HG03045 (cell line): Measurements from ENCODE around the gene FBXO10.
"Not testable (repeated sequence)": the region's sequence is repeated elsewhere in the genome, so short reads cannot be mapped to it uniquely, and the experiment has no call there.

ENCODE experiments used
- ATAC-seq: cut with Tn5 transposase; IDR thresholded peaks from one replicate; pipeline ENCODE4 v1.9.1; 2021; ENCODE audit warnings: mild to moderate bottlenecking, moderate library complexity; ENCODE audit not compliant: unreplicated experiment

FBXO10 gene

DNA sequence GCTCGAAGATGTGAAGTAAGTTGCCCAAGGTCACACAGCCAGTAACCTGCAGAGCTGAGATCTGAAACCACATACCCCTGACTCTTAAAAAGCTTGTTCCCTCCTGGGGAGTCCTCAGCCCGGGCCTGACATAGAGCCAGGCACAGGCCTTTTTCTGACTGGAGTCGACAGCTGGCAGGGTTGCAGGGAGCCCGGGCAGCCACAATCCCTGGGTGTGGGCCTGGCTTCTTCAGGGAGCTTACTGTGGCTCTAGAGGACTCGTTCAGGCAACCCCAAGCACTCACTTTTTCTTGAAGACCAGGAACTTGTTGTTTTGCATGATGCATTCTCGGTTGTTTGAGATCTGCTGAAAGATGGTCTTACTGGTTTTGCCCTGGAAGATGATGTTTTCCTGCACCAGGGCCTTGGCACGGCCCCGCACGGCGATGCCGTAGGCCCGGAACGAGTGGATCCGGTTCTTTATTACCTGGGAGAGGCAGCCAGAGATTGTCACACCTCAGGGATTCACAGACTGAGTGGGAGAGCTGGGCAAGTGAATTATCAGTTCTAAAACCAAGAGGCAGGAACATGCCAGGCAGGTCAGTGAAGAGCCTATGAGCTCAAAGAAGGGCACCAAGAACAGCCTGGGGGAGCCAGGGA lies 60.4 kb downstream of the FBXO10 start:
- ATAC-seq = no peak

DNA sequence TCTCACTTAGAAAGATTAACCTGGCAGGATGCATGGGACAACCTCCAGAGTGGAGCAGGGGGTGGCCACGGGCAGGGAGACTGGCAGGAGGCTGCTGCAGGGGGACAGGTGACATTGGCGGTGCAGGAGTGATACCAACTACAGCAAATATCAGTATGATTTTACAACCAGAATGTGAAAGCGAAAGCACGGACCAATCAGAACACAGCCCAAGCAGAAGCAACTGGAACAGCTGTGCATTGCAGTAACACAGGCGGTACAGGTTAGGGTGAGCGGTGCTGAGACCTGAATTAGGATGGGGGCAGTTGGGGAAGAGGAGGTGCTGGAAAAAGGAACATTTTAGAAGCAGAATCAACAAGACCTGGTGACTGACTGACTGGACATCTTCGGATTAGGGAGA lies 61.2 kb downstream of the FBXO10 start:
- ATAC-seq = no peak

- not testable (repeated sequence) for ATAC-seq
Measured at GRCh38 chr9:37514415-37514814, 61.8 kb downstream of the FBXO10 start.

DNA sequence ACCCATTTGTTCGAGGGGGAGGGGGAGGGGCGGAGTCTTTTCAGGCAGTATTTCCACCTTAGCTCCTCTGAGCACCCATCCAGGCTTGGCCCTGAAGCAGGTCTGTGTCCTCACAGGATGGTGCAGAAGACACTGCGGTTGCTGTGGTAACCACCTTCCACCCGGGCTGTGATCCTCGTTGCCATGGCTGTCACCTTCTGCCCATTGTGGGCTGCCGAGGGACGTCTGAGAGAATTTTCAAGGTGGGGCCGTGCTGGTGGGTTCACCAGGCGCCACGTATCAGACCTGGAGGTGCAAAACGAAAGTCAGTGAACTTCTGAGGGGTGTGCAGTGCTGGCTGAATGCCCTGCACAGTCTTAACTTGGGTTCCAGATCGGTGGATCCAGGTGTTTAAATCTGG lies 63.7 kb downstream of the FBXO10 start:
- ATAC-seq = no peak

GRCh38 chr9:37511016-37512010 lies 64.9 kb downstream of the FBXO10 start:
- no peak for ATAC-seq

- not testable (repeated sequence) for ATAC-seq
Measured at GRCh38 chr9:37510053-37510452, 66.1 kb downstream of the FBXO10 start.

GRCh38 chr9:37509536-37509935 lies 66.6 kb downstream of the FBXO10 start:
- ATAC-seq = no peak

DNA sequence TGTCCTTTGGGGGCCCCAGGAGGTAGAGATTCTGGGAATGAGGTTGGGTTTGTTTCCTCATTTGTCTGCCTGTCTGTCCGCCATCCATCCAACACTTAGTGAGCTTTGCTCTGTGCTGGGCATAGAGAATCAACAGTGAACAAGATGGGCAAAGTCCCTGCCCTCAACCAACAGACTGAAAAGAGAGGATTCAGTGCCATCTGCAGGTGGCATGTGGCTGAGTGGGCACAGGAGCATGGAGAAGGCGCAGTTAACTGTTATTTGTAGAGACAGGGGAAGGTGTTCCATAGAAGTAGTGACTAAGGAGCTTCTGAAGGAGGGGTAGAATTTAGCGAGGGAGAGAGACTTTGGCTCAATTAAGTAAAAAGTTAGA lies 67.4 kb downstream of the FBXO10 start:
- no peak for ATAC-seq

DNA sequence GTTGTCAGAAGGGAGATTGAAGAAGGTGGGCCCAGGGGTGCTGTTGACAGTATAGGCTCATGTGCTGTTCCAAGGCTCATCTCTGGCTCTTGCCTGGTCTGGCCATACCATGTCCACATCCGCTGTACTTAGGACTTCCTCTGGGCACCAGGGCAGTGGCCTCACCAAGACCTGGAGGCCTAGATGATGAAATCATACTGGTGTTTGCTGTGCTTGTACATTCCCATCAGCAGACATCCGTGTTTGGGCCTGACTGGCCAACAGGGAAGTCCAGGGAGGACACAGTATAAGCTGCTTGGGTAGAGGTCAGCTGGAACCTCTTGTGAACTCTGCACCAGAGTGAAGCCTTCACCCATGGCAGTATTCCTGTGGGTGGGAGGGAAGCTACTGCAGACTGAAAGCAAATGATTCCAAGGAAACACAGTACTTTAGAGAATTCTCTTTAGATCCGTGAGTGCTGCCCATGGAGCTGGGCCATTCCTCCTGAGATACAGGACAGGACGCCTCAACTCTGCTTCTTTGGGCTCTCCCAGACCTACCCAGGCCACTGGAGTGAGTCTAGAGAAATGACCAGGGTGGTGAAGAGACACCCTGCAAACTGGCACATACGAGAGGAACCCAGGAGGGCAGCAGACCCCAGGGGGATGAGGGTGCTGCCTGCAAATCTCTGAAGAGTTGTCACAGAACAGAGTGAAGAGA lies 67.9 kb downstream of the FBXO10 start:
- no peak for ATAC-seq

GRCh38 chr9:37507566-37508134 lies 68.5 kb downstream of the FBXO10 start:
- ATAC-seq = no peak

DNA sequence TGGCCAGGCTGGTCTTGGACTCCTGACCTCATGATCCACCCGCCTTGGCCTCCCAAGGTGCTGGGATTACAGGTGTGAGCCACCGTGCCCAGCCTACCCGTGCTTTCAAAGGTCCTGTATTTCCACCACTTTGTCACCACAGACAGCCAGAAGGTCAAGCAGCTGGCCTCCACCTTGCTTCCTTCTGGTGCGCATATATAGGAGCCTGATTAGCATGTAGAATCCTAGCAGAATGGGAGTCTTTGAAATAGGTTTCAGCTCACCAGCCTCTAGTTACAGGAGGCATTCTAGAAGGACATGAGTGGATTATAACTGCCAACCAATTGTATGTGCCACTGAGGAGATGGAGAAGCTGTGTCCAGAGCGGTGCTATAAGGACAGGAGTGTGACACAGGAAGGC lies 71.6 kb downstream of the FBXO10 start:
- ATAC-seq = no peak

DNA sequence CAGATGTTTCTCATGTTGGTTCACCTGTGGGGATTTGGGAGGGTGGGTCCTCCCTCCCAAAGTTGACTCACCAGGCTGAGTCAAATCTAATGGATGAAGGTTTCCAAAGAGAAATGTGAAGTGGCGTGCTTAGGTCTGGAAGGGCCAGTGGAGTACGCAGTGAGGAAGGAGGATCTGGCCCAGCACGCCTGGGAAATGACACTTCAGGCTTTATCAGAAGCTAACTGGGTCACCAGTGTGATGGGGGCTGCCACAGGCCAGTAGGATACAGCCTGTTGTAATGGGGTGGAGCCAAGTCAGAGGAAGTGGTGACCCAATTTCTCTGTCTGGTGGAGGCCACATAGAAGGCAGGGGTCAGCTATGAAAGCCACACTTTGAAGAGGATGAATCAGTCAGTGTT lies 72.4 kb downstream of the FBXO10 start:
- ATAC-seq = no peak

- ATAC-seq = no peak
Measured at GRCh38 chr9:37501957-37502596, 74.1 kb downstream of the FBXO10 start.

DNA sequence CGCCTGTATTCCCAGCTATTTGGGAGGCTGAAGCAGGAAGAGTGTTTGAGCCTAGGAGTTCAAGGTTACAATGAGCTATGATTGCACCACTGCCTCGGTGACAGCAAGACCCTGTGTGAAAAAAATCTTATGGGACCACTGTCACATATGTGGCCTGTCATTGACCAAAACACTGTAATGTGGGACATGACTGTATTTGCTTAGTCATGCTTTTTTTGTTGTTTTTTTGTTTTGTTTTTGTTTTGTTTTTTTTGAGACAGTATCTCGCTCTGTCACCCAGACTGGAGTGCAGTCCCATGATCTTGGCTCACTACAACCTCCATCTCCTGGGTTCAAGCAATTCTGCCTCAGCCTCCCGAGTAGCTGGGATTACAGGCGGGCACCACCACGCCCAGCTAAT lies 76.9 kb downstream of the FBXO10 start:
- ATAC-seq = no peak

DNA sequence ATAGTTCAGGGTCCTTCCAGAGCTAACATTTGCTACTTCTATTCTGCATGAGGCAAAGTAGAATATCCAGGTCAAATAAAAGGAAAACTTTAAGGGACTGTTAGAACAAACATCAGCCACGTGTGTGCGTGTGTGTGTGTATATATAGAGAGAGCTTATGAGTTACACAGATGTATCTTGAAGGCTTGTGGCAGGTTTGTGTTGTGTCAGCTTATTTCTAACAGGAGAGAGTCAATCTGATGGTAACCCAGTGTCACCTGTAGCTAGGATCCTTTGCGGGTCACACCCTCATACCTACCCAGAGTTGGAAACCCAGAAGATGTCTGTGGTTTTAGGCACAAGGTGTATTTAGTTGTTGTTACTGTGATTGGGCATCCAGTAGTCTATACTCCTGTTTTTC lies 77.7 kb downstream of the FBXO10 start:
- no peak for ATAC-seq

DNA sequence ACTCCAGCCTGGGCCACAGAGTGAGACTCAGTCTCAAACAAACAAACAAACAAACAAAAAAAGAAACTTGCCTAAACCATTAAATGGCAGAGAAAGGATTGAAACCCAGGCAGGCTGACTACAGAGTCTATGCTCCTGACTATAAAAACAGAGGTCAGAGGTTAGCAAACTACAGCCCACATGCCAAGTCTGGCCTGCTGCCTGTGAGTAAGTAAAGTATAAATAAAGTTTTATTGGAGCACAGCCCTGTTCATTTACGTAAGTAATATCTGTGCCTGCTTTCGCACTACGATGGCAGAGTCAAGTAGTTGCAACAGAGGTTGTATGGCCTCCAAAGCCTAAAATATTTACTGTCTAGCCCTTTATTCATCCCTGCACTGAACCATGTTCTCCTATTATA lies 78.9 kb downstream of the FBXO10 start:
- ATAC-seq = no peak

GRCh38 chr9:37496020-37496419 lies 80.2 kb downstream of the FBXO10 start:
- no peak for ATAC-seq

GRCh38 chr9:37495571-37495970 lies 80.6 kb downstream of the FBXO10 start:
- no peak for ATAC-seq

GRCh38 chr9:37491939-37492338 lies 84.2 kb downstream of the FBXO10 start:
- ATAC-seq = no peak

DNA sequence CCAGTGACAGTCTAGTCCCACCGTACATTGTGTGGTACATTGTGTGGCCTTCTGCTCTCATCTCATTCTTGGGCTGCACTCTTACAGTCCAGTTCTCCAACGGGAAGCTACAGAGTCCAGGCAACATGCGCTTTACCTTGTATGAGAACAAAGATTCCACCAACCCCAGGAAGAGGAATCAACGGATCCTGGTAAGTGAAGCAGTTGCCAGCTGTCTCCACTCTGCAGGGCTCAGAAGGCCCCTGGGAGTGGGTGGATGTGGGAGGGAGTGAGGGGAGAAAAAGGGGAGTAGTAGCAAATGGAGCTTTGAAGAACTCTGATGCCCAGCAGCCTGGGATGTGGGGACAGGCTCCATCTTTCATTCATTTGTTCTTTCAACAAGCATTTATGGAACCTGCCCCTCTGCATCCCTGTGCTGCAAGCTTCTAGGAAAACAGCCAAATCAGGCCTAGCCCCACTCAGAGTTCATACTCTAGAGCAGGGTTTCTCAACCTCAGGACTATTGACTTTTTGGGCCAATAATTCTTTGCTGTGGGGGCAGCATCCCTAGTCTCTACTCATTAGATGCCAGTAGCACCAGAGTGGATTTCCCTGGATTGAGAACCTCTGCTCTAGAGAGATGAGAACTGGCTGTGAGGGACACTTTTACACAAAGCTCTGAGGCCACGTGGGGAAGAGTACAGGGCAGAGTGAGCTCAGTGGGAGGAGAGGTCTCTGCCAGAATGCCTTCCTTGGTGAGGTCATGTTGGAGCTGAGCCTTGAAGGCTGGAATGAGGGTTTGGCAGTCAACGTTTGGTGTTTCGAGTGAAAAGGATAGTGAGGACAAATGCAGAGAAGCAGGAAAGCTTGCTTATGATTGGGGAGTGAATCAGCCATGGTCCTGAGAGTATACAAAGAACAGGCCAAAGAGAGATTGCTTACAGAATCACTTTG lies 89.3 kb downstream of the FBXO10 start:
- no peak for ATAC-seq
